ENCODE results near the gene CYP4B1. TPM values are rescaled to one million over a fixed set of nuclear protein-coding genes. Genes with fewer than 3 reads are reported as not detected.

Gene CYP4B1
- total RNA-seq, 1 experiment from 2014 or later: 3.5 TPM

DNA sequence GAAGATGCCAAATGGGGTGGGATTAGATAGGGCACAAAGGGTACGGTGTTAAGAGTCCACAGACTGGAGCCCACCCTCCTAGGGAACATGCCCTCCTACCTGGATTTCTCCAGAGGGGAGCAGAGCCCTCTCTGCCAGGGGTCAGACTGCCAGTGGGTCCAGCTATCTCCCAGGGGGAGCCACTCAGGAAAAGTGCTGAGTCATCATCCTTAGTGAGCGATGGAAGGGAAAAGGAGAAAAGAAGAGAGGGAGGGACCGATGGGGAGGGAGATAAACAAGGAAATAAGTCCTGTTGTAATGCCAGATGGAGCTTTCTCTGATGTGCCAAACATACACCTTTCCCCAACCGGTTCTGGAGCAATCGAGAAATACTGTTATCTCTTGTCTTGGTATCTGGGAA lies 30.4 kb upstream of the CYP4B1 start:
- H3K4me1 ChIP-seq (replicated peaks; ENCODE audit: insufficient read depth): peaks cover 12% of the 10 kb centered on the region; the same call in 1 of the 2 replicates
- intact Hi-C loops (cut with micrococcal nuclease; ENCODE audit: unreplicated experiment): no loop called here
- no peak overlapping the region for H3K27ac ChIP-seq
- no peaks in the 10 kb centered on the region for H3F3A ChIP-seq (ENCODE audit: insufficient read depth, low read depth)
- CTCF ChIA-PET: no interaction called here
- no peaks in the 10 kb centered on the region for H4K20me1 ChIP-seq (ENCODE audit: insufficient read depth)
- DNase-seq: no peak
- H3K79me2 ChIP-seq (ENCODE audit: low read depth): no peaks in the 10 kb centered on the region
- POLR2A ChIA-PET (ENCODE audit: unreplicated experiment): no interaction called here
- no peak overlapping the region for H3K4me3 ChIP-seq
- no peaks in the 10 kb centered on the region for H3K9me2 ChIP-seq (ENCODE audit: insufficient read depth)
- TF ChIP-seq EZH2 (IDR thresholded peaks at IDR 0.05; ENCODE audit: low read depth): no peak
- TF ChIP-seq, protein P1, sequence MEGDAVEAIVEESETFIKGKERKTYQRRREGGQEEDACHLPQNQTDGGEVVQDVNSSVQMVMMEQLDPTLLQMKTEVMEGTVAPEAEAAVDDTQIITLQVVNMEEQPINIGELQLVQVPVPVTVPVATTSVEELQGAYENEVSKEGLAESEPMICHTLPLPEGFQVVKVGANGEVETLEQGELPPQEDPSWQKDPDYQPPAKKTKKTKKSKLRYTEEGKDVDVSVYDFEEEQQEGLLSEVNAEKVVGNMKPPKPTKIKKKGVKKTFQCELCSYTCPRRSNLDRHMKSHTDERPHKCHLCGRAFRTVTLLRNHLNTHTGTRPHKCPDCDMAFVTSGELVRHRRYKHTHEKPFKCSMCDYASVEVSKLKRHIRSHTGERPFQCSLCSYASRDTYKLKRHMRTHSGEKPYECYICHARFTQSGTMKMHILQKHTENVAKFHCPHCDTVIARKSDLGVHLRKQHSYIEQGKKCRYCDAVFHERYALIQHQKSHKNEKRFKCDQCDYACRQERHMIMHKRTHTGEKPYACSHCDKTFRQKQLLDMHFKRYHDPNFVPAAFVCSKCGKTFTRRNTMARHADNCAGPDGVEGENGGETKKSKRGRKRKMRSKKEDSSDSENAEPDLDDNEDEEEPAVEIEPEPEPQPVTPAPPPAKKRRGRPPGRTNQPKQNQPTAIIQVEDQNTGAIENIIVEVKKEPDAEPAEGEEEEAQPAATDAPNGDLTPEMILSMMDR (conservative IDR thresholded peaks at IDR 0.05): no peak
- 0 out of 2 replicates have a peak overlapping the region, but pooled peaks have one; percentile 21 for H3K4me2 ChIP-seq
- H2AFZ ChIP-seq: no peak overlapping the region
- no peaks in the 10 kb centered on the region for H3K36me3 ChIP-seq (ENCODE audit: low read depth)
- H3K9me3 ChIP-seq (ENCODE audit: insufficient read depth, low read depth): peaks cover 26% of the 10 kb centered on the region; the same call in 1 of the 2 replicates
- H3K27me3 ChIP-seq (ENCODE audit: insufficient read depth, low read depth): no peaks in the 10 kb centered on the region
- BruUV-seq (replicated peaks): no TSS peak

DNA sequence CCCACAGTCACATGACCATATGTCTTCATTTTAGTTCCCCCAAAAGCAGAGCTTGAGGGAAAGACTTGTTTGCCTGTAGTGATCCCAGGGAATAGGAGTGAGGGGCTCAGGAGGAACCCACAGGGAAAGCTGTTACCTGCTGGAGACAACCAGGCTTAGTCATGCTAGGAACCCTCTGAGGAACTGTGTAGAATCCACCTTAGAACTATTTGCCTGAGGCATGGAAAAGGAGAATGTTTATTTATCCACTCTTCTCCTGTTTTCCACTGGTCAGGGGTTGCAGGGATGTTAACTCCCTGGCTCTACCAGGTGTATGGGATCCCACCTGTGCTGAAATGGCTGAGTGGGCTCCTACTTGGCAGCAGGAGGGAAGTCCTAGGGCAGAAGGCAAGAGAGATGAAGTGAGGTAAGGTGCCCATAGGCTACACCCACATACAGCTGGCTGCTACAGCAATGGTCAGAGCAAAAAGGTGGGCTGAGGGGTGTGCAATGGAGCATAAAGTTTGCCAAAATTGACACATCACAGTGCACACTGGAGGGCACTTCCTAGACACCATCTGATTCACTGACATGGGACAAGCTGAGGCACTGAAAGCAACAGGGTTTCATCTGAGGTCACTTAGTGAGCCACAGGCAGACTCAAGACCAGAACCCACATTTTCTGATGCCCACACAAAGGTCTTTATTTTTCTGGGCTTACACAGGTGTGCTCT lies 29.7 kb upstream of the CYP4B1 start:
- Histone ChIP-seq H3K27me3 (ENCODE audit: insufficient read depth, low read depth) (no peaks in the 10 kb centered on the region), H4K20me1 (ENCODE audit: insufficient read depth) (no peaks in the 10 kb centered on the region), H3K4me1 (replicated peaks; ENCODE audit: insufficient read depth) (peaks cover 12% of the 10 kb centered on the region; the same call in 1 of the 2 replicates), H3K9me2 (ENCODE audit: insufficient read depth) (no peaks in the 10 kb centered on the region), H3K36me3 (ENCODE audit: low read depth) (no peaks in the 10 kb centered on the region), H3K9me3 (ENCODE audit: insufficient read depth, low read depth) (peaks cover 26% of the 10 kb centered on the region; the same call in 1 of the 2 replicates), H3F3A (ENCODE audit: insufficient read depth, low read depth) (no peaks in the 10 kb centered on the region), H3K27ac (no peak overlapping the region), H3K79me2 (ENCODE audit: low read depth) (no peaks in the 10 kb centered on the region), H3K4me3 (no peak overlapping the region), H3K4me2 (peak overlapping the region; percentile 21; the same call in 1 of the 2 replicates), H2AFZ (no peak overlapping the region)
- CTCF ChIA-PET: no interaction called here
- POLR2A ChIA-PET (ENCODE audit: unreplicated experiment): no interaction called here
- intact Hi-C loops (cut with micrococcal nuclease; ENCODE audit: unreplicated experiment): no loop called here
- BruUV-seq (replicated peaks): no TSS peak
- peak in 1 of 2 experiments; percentile 51 for DNase-seq
- TF ChIP-seq, protein P1 (conservative IDR thresholded peaks at IDR 0.05): no peak

DNA sequence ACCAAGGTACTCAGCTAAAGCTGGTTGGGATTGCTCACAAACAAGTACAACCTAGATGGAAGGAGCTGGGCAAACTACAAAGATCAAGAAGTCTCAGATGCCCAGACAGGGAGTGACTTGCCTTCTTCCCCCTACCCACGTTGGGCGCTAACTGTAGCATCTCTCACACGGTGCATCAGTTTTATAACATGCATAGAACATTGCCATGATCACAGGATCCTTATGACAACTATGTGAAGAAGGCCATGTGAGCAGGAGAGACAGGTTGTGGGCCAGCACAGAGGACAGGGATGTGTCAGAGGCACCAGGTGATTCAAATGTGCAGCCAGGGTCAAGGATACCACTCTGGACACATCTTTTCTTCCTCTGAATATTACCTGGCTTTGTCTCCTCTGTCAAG lies 28.3 kb upstream of the CYP4B1 start:
- no peaks in the 10 kb centered on the region for H3K36me3 ChIP-seq (ENCODE audit: low read depth)
- intact Hi-C loops (cut with micrococcal nuclease; ENCODE audit: unreplicated experiment): no loop called here
- peaks cover 12% of the 10 kb centered on the region; the same call in 1 of the 2 replicates for H3K4me1 ChIP-seq (replicated peaks; ENCODE audit: insufficient read depth)
- H3K27me3 ChIP-seq (ENCODE audit: insufficient read depth, low read depth): no peaks in the 10 kb centered on the region
- no peaks in the 10 kb centered on the region for H3F3A ChIP-seq (ENCODE audit: insufficient read depth, low read depth)
- CTCF ChIA-PET: no interaction called here
- no peaks in the 10 kb centered on the region for H3K9me2 ChIP-seq (ENCODE audit: insufficient read depth)
- no peak for DNase-seq
- POLR2A ChIA-PET (ENCODE audit: unreplicated experiment): no interaction called here
- no peaks in the 10 kb centered on the region for H4K20me1 ChIP-seq (ENCODE audit: insufficient read depth)
- TF ChIP-seq EZH2 (IDR thresholded peaks at IDR 0.05; ENCODE audit: low read depth): no peak
- TF ChIP-seq, protein P1 (conservative IDR thresholded peaks at IDR 0.05): no peak
- H2AFZ ChIP-seq: no peak overlapping the region
- peaks cover 26% of the 10 kb centered on the region; the same call in 1 of the 2 replicates for H3K9me3 ChIP-seq (ENCODE audit: insufficient read depth, low read depth)
- H3K4me2 ChIP-seq: no peak overlapping the region
- no peak overlapping the region for H3K27ac ChIP-seq
- no peak overlapping the region for H3K4me3 ChIP-seq
- H3K79me2 ChIP-seq (ENCODE audit: low read depth): no peaks in the 10 kb centered on the region
- BruUV-seq (replicated peaks): no TSS peak

All from PC-9 (cell line).